T-helper 22 cell (primary cell): ENCODE measurements around the gene KMT2C.
"Not testable (repeated sequence)": the region's sequence is repeated elsewhere in the genome, so short reads cannot be mapped to it uniquely, and the experiment has no call there.

Experiments
- DNase-seq: peaks from one replicate; pipeline ENCODE4 v3.0.0-alpha.2; 2020; ENCODE audit warnings: low read depth

KMT2C gene

GRCh38 chr7:152441168-152441567 lies 5.4 kb upstream of the KMT2C start:
- not testable (repeated sequence) for DNase-seq

GRCh38 chr7:152438017-152438416 lies 2.2 kb upstream of the KMT2C start:
- DNase-seq, result not testable (repeated sequence)

GRCh38 chr7:152436931-152437575 lies 1.2 kb upstream of the KMT2C start:
- DNase-seq, result not testable (repeated sequence)

GRCh38 chr7:152436111-152436930 lies 518 bp upstream of the KMT2C start:
- peak; percentile 84 for DNase-seq

- not testable (repeated sequence) for DNase-seq
These were observed 1.1 kb downstream of the KMT2C start for GRCh38 chr7:152434511-152435383.

- DNase-seq, result peak; percentile 61
These were observed 1.9 kb downstream of the KMT2C start for GRCh38 chr7:152433721-152434490.

GRCh38 chr7:152432735-152433134 lies 3.1 kb downstream of the KMT2C start:
- not testable (repeated sequence) for DNase-seq

GRCh38 chr7:152430854-152431253 lies 4.9 kb downstream of the KMT2C start:
- DNase-seq, result no peak

GRCh38 chr7:152430118-152430517 lies 5.7 kb downstream of the KMT2C start:
- not testable (repeated sequence) for DNase-seq

GRCh38 chr7:152424348-152425108 lies 11.3 kb downstream of the KMT2C start:
- no peak for DNase-seq

- no peak for DNase-seq
These were observed 11.8 kb downstream of the KMT2C start for GRCh38 chr7:152423991-152424347.

GRCh38 chr7:152423171-152423570 lies 12.6 kb downstream of the KMT2C start:
- DNase-seq, result not testable (repeated sequence)

- not testable (repeated sequence) for DNase-seq
These were observed 14.9 kb downstream of the KMT2C start for GRCh38 chr7:152420950-152421349.

- no peak for DNase-seq
These were observed 16.1 kb downstream of the KMT2C start for GRCh38 chr7:152419473-152420429.

- no peak for DNase-seq
These were observed 21.0 kb downstream of the KMT2C start for GRCh38 chr7:152414779-152415178.

- no peak for DNase-seq
These were observed 24.4 kb downstream of the KMT2C start for GRCh38 chr7:152411389-152411788.

- no peak for DNase-seq
These were observed 29.3 kb downstream of the KMT2C start for GRCh38 chr7:152406491-152406890.

GRCh38 chr7:152406030-152406429 lies 29.8 kb downstream of the KMT2C start:
- not testable (repeated sequence) for DNase-seq

GRCh38 chr7:152403726-152404125 lies 32.1 kb downstream of the KMT2C start:
- DNase-seq, result no peak
